Liver (tissue), 3 donors: ENCODE results near the gene SERP2.

Source experiments
- CTCF ChIP-seq: fragments of 150-350 bp; IDR thresholded peaks from 2 replicates; pipeline ENCODE4 v1.5.1; 2017; ENCODE audit warnings: improper control_type of control experiment, low read depth, low read length; ENCODE audit not compliant: missing input control
- EGR1 ChIP-seq, 2 donors: IDR thresholded peaks; 2 replicates each; pipeline ENCODE4 v1.6.1; 2016 to 2018; ENCODE audit warnings: antibody characterized with exemption in 2 of 2, low read depth in 2 of 2
- FOXA1 ChIP-seq: IDR thresholded peaks from 2 replicates; pipeline ENCODE4 v1.6.1; 2016; ENCODE audit warnings: antibody characterized with exemption
- FOXA2 ChIP-seq: IDR thresholded peaks from 2 replicates; pipeline ENCODE4 v1.6.1; 2016; ENCODE audit warnings: antibody characterized with exemption
- MAX ChIP-seq: IDR thresholded peaks from 2 replicates; pipeline ENCODE4 v1.6.1; 2016; ENCODE audit warnings: antibody characterized with exemption
- NR2F2 ChIP-seq: IDR thresholded peaks from 2 replicates; pipeline ENCODE4 v1.6.1; 2016; ENCODE audit warnings: antibody characterized with exemption
- RAD21 ChIP-seq, 2 donors: IDR thresholded peaks; 2 replicates each; pipeline ENCODE4 v1.6.1; 2016; ENCODE audit warnings: antibody characterized with exemption in 2 of 2, mild to moderate bottlenecking in 2 of 2
- RXRA ChIP-seq, 2 donors: IDR thresholded peaks; 2 replicates each; pipeline ENCODE4 v1.6.1; 2017 to 2018; ENCODE audit warnings: antibody characterized with exemption in 2 of 2, mild to moderate bottlenecking in 1 of 2
- TAF1 ChIP-seq: conservative IDR thresholded peaks from 2 replicates; pipeline ENCODE4 v1.6.1; 2016; ENCODE audit warnings: antibody characterized with exemption, mild to moderate bottlenecking
- YY1 ChIP-seq: IDR thresholded peaks from 2 replicates; pipeline ENCODE4 v1.6.1; 2016; ENCODE audit warnings: antibody characterized with exemption, mild to moderate bottlenecking
- donor health status: healthy.
- donor health status: healthy.

- TF ChIP-seq CTCF = no peak
- no peak for TF ChIP-seq FOXA1
- TF ChIP-seq EGR1 (IDR thresholded peaks at IDR 0.05; ENCODE audit: low read depth in 2 of 2) = no peak
- no peak for TF ChIP-seq MAX
- no peak for TF ChIP-seq YY1
- TF ChIP-seq RAD21 (IDR thresholded peaks at IDR 0.05) = no peak
- TF ChIP-seq RXRA (IDR thresholded peaks at IDR 0.05) = no peak
- TF ChIP-seq TAF1 = no peak
- no peak for TF ChIP-seq FOXA2
- no peak for TF ChIP-seq NR2F2
Measured at GRCh38 chr13:44440046-44440608, 66.5 kb downstream of the SERP2 start.
